GM18951 (cell line): ENCODE data around the gene CGB3.
"Not testable (repeated sequence)": the region's sequence is repeated elsewhere in the genome, so short reads cannot be mapped to it uniquely, and the experiment has no call there.

Experiments used
- POLR2A ChIP-seq: IDR thresholded peaks from 4 replicates; pipeline ENCODE4 v1.6.1; 2011; ENCODE audit warnings: mild to moderate bottlenecking; ENCODE audit not compliant: insufficient read length, insufficient read depth; ENCODE audit errors: extremely low read depth
- in situ Hi-C: fragments of 300-500 bp; cut with MboI; formaldehyde crosslinking; loops from one replicate; pipeline ENCODE4 v1.12.0; 2022; ENCODE audit warnings: low sequenced_read_pairs, mixed read lengths, inconsistent platforms; ENCODE audit not compliant: unreplicated experiment

The CGB3 gene

DNA sequence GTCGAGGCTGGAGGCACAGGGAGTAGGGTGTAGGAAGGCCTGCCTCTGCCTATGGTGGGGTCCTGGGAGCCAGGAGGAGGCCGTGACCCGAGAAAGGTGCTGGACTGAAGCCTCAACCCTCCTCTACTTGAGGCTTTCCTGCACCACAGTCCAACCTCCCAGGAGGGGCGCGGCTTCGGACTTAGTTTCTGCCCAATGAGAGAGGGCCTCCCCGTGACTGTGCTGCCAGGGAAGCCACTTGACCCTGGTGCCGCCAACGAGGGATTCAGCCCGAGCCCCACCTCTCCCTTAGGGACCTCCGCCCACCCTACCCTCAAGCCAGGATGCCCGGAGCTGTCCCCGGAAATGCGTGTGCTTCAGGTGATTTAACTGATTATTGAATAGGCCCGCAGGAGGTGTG is at the start of gene CGB3:
Gene CGB3 (minus strand): TSS at position 101 of the 400 bp plus-strand sequence. CDS start 362 bp downstream, outside the sequence.
- in situ Hi-C loops = not testable (repeated sequence)

DNA sequence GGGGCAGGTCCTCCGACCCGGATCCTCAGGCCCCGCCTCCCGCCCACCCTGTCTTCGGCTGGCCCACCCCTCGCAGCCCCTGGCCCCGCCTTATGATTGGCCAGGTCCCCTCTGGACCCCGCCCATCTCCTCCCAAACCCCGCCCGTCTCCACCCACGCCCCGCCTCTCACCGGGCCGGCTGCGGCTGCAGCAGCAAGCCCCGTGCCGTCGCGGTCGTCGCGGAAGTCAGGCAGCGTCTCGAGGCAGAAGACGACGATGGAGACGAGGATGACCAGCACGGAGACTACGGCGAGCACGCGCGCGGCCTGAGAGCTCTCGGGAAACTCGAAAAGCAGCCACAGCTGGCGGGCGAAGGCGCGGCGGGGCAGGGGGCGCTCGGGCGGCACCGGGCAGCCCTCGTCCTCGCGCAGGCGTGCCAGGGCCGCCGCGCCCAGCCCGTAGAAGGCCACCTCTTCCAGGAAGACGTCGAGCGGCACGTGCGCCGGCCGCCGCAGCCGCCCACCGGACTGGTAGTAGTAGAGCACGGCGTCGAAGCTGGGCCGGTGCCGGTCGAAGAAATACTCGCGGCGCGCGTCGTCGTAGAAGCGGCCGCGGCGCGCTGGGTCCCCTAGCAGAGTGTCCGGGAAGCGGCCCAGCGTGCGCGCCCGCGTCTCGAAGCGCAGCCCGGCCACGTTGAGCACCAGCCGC is 47.9 kb upstream of the CGB3 start:
- in situ Hi-C loops = no loop called here
- TF ChIP-seq POLR2A = no peak

DNA sequence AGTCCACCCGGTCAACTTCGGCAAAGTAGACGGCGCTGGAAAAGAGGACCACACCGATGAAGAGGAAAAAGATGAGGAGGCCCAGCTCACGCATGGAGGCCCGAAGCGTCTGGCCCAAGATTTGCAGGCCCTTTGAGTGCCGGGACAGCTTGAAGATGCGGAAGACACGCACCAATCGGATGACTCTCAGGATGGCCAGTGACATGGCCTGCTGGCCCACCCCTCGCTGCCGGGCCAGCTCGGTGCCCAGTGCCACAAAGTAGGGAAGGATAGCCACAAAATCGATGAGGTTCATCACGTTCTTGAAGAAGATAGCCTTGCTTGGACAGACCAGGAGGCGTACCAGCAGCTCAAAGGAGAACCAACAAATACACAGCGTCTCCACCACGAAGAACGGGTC is 46.3 kb upstream of the CGB3 start:
- in situ Hi-C loops = no loop called here
- TF ChIP-seq POLR2A = no peak

DNA sequence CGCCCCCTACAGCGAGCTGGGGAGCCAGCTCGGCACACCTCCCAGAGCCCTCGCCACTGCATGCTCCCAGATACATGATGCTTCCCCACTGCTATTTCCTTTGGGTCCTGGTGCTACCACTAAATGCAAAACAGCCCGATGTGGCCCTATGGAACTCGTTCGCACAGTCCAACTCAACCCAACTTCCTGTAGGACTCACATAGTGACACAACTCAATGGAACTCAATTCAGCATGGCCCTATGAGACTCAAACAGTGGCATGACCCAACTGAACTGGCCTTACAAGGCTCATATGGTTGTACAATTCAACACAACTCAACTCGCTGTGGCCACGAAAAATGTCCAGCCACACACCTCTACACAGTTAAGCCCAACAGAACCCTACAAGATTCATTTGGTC is 44.9 kb upstream of the CGB3 start:
- TF ChIP-seq POLR2A = no peak
- in situ Hi-C loops = no loop called here

DNA sequence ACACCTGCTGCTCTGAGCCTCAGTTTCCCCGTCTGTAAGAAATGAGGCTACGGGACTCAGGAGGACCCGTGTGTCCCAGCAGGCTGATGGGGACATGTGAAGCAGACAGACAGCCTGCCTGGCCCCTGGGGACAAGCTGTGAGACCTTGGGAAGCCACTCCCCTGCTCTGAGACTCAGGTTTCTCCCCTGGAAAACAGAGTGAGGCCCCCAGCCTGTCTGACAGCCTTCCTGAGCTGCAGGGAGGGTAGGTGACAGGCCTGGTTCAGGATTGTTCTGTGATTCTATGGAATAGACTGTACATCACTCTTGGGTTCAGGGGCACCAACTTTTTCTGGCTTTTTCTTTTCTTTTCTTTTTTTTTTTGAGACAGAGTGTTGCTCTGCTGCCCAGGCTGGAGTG is 43.4 kb upstream of the CGB3 start:
- no peak for TF ChIP-seq POLR2A

DNA sequence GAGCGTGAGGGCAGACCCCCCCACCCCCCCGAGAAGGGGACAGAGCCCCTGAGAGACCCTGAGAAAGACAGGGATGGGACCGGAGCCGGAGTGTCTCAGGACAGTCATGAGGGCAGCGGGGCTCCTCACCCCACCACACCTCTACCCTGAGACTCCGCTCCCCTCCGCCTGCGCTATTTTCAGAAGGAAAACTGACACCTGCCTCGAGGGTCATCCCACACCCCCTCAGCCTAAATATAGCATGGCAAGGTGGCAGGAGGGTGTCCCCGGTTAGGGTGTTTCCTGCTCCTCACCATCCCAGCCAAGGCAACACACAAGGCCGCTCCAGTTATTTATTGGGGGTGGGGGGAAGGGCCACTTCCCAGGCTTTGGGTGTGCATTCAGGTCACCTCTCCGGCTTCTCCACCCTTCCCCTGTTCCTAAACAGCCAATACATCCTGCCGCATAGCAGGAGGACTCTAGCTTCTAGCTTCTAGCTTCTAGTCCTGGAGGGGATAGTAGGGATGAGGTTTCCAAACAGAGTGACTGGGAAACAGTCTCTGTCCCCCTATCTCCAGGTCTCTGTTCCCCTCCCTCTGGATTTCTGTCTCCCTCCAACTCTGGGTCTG is 41.9 kb upstream of the CGB3 start:
- in situ Hi-C loops = no loop called here
- no peak for TF ChIP-seq POLR2A

More for the DNA sequence above, 43.4 kb upstream of the CGB3 start:
- in situ Hi-C loops = no loop called here

DNA sequence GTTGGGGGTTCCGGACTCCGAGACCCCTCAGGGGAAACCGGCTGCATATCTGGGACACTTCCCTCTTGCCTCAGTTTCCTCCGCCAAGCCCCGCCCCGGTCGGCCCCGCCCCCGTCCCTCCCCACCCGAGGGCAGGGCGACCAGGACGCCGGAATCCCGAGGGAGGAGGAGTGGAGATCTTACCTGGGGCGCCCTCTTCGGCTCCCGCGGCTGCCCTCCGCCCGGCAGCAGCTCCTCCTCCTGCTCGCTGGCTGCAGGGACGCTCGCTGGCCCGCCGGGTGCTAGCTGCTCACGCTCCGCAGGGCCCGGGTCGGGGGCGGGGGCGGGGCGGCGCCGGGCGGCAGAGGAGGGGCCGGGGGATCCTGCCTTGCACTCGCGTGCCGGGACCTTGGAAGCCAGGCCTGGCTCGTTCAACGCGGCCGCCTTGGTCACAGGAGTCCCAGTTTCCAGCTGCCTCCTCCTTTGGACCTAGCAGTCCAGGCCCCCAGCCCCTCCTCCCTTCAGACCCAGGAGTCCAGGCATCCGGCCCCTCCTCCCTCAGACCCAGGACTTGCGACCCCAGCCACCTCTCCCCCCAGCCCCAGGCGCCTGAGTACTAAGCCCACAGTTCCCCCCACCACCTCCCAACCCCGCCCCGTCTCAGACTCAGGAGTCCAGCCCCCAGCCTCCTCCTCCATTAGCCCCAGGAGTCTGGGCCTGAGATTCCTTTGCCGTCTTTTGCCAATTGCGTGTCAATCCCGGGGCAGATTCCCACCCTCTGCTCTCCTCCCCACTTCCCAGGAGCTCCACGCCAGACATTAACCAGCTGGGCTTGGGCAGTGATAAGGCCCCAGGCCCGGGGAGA is 40.9 kb upstream of the CGB3 start, which contains the start of gene NTF4:
Gene NTF4 (minus strand): TSS at position 51 of the 844 bp plus-strand sequence. CDS start 2,821 bp downstream, outside the sequence.
- TF ChIP-seq POLR2A = no peak
- in situ Hi-C loops = no loop called here

DNA sequence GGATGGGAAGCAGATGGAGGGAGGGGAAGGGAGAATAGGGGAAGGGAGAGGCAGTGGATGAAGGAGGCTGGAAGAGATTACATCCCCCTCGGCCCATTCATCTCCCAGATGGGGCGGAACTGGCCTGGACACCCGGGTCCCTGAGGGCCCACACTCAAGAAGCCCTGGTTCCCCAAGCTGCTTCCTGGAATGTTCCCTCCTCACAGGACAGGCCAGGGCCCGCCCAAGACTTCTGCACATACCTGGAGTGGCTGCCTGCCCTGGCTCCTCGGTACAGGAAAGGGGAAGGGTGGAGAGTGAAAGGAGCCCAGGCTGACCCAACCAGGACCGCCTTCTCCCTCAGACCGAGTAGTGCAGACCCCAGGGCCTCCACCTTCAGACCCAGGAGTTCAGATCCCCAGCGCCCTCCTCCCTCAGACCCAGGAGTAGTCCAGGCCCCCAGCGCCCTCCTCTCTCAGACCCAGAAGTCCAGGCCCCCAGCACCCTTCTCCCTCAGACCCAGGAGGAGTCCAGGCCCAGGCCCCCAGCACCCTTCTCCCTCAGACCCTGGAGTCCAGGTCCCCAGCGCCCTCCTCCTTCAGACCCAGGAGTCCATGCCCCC is 40.0 kb upstream of the CGB3 start:
- no peak for TF ChIP-seq POLR2A
- in situ Hi-C loops = no loop called here

DNA sequence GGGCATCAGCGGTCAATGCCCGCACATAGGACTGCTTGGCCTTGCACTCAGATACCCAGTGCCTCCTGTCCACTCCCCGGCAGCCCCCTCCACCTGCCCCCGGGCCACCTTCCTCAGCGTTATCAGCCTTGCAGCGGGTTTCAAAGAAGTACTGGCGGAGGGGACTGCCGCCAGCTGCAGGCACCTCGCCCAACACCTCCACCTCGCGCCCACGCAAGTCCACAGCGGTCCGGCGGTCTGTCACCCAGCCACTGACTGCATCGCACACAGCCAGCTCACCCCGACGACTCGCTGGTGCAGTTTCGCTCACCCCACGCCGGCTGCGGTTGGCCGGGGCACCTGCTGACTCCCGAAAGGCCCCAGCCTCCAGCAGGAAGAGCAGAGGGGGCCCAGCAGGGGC is 37.3 kb upstream of the CGB3 start:
- TF ChIP-seq POLR2A = no peak

DNA sequence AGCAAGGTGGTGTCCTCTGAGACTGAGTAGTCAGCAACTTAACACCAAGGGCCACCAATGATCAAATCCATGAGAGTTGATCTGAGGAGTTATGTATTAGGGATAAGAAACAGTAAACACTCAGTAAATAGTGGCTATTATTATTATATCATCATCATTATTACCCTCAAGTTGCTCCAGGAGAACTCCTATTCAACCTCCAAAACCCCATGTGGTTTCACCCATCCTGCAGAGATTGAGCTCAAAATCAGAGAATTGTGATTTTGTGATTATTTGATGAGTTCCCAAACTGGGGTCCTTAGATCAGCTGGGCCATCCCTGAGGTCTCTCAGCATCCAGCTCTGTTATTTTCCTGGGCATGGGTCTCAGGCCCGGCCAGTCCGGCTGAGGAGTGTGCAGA is 36.9 kb upstream of the CGB3 start:
- no peak for TF ChIP-seq POLR2A
- in situ Hi-C loops = no loop called here

More for the DNA sequence above, 37.3 kb upstream of the CGB3 start:
- in situ Hi-C loops = no loop called here

DNA sequence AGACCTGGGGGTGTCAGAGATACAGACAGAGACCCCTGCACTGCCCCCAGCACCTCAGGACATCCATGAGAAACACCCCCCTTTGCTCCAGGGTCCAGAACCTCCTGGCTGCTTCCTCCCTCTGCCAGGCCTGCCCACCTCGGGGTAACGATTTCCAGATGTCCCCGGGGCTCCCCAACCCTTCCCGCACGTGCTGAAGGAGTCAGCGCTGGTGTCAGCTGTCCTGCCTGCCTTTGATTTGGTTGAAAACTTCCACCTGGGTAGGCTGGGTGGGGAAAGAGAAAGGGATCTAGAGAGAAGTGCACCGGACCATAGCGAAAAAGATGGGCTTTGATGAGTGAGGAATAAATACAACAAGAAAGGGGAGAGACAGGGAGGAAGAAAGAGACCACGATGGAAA is 34.9 kb upstream of the CGB3 start:
- no peak for TF ChIP-seq POLR2A
- in situ Hi-C loops = no loop called here

DNA sequence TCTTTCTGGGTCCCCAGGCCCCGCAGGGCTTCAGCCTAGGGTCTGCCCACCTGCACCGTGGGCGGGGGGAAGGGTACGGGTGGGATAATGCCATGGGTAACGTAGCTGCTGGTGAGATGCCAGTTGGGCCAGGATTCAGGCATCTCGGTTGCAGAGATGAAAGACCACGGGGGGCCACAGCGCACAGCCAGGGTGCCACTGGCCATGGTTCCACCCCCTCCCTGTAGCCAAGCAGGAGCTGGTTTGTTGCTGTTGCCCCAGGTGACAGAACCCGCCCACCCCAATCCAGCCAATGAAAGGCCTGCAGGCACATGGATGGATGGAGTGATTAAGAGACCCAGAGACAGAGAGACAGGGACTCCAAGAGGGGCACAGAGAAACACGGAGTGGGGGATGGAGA is 34.4 kb upstream of the CGB3 start:
- in situ Hi-C loops = no loop called here
- no peak for TF ChIP-seq POLR2A

DNA sequence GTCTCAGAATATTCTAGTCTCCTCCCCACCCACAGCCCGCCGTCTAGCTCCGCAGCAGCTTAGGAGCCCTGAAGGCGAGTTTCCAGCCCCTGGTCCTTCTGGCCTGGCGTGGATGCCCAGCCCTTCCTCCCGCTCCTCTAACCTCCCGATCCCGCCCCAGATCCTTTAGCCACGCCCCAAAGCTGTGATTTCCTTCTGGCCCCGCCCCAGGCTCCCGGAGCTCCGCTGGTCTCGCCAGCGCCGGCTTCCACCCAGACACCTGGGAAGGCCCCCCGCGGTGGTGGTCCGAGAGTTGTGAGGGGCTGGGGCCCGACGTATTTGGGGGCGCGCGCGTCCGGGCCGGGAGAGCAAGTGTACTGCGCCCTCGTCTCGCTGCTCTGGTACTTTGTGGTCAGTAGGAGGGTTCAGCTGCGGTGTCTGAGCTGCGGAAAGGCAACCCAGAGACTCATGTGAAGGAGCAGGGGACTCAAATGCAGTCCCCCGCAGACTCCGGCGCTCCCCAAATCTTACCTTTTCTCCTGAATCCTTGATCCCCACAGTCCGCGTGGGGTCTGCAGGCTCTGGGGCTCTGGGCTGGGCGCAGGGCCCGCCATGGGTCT is 33.6 kb upstream of the CGB3 start, which contains the start of gene CGB7:
Gene CGB7 (minus strand): TSS at position 114 of the 599 bp plus-strand sequence. CDS start 2,374 bp downstream, outside the sequence.
- in situ Hi-C loops = no loop called here
- TF ChIP-seq POLR2A = no peak

DNA sequence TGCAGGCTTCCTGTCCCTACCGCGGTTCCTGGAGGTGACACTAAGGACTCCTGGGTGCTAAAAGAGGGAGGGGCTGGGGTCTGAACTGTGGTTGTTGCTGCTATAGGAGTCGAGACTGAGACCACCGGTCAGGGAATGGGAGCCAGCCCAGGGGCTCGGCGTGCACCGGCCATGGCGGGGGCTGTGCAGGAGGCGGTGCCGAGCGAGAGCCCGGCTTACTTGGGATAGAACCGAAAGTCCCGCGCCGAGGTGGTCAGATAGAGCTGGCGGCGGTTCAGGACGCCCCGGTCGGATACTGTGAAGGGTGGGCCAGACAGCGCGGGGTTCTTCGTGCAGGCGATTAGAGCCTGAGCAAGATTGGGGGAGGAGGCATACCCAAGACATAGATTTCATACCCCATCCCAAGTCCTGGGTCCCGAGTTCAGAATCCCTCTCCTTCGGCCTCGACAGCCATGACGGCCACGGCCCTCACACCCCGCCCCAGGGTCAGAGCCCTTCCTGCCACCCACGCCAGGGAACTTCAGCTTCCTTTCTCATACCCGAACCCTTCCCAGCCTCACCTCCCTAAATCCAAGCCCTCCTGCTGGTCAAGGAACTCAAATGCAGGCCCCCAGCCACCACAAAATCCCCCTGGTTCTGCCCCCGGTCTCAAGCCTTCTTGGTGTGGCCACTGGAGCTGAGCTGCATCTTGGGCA is 32.9 kb upstream of the CGB3 start:
- in situ Hi-C loops = not testable (repeated sequence)
